GM18867 (cell line): Measurements from ENCODE around the gene FBLN2.

Source experiments
- ATAC-seq: cut with Tn5 transposase; IDR thresholded peaks from one replicate; pipeline ENCODE4 v1.9.1; 2021; ENCODE audit warnings: mild to moderate bottlenecking, moderate library complexity; ENCODE audit not compliant: unreplicated experiment

The FBLN2 gene

GRCh38 chr3:13596426-13597205 lies 47.7 kb downstream of the FBLN2 start:
- ATAC-seq = no peak

GRCh38 chr3:13597661-13598060 lies 48.7 kb downstream of the FBLN2 start:
- ATAC-seq = no peak

GRCh38 chr3:13598201-13598600 lies 49.3 kb downstream of the FBLN2 start:
- no peak for ATAC-seq

- ATAC-seq = no peak
Observed at GRCh38 chr3:13598926-13599886, 50.3 kb downstream of the FBLN2 start.

GRCh38 chr3:13599887-13600450 lies 51.0 kb downstream of the FBLN2 start:
- ATAC-seq = no peak

- ATAC-seq = no peak
Observed at GRCh38 chr3:13600950-13601691, 52.2 kb downstream of the FBLN2 start.

GRCh38 chr3:13601692-13602080 lies 52.8 kb downstream of the FBLN2 start:
- ATAC-seq = no peak

- no peak for ATAC-seq
Observed at GRCh38 chr3:13605555-13605954, 56.6 kb downstream of the FBLN2 start.

GRCh38 chr3:13607821-13608597 lies 59.1 kb downstream of the FBLN2 start:
- ATAC-seq = no peak

- no peak for ATAC-seq
Observed at GRCh38 chr3:13608969-13609725, 60.2 kb downstream of the FBLN2 start.

- ATAC-seq = no peak
Observed at GRCh38 chr3:13610006-13610570, 61.2 kb downstream of the FBLN2 start.

- ATAC-seq = no peak
Observed at GRCh38 chr3:13611221-13611620, 62.3 kb downstream of the FBLN2 start.

- no peak for ATAC-seq
Observed at GRCh38 chr3:13612829-13613228, 63.9 kb downstream of the FBLN2 start.

- no peak for ATAC-seq
Observed at GRCh38 chr3:13613343-13614190, 64.6 kb downstream of the FBLN2 start.

GRCh38 chr3:13614607-13615006 lies 65.7 kb downstream of the FBLN2 start:
- no peak for ATAC-seq

- ATAC-seq = no peak
Observed at GRCh38 chr3:13615019-13615528, 66.1 kb downstream of the FBLN2 start.

GRCh38 chr3:13616359-13616758 lies 67.4 kb downstream of the FBLN2 start:
- no peak for ATAC-seq
